GM12878 (cell line): ENCODE results near the gene POU2F3. TPM values are rescaled to one million over a fixed set of nuclear protein-coding genes. Genes with fewer than 3 reads are reported as not detected.

Source experiments
- ATAC-seq: fragments of 200-7000 bp; cut with Tn5 transposase; 3 replicates; pipeline ENCODE4 v1.9.1; 2020; ENCODE audit warnings: mild to moderate bottlenecking, moderate library complexity
- BruUV-seq: library from RNA; stranded (reverse); fragments of 400-500 nt; replicated peaks from 2 replicates; lab custom pipeline; 2021; lab: Mats Ljungman, UMichigan
- CTCF ChIA-PET: fragments of 300-600 bp; sonication (Branson Sonifier 250); formaldehyde crosslinking; extraction: SDS; loops from one replicate; lab custom pipeline; 2021; ENCODE audit warnings: inconsistent platforms; lab: Yijun Ruan, JAX
- POLR2A ChIA-PET: fragments of 350-600 bp; formaldehyde crosslinking; extraction: SDS; loops from one replicate; lab custom pipeline; 2021; ENCODE audit warnings: inconsistent platforms; lab: Charles Lee
- RAD21 ChIA-PET: fragments of 300-600 bp; sonication (Branson Sonifier 250); formaldehyde crosslinking; loops from one replicate; lab custom pipeline; 2023; ENCODE audit warnings: antibody characterized with exemption; ENCODE audit not compliant: unreplicated experiment; lab: Charles Lee
- SMC1A ChIA-PET: fragments of 300-600 bp; sonication (Branson Sonifier 250); formaldehyde crosslinking; loops from one replicate; lab custom pipeline; 2023; ENCODE audit not compliant: unreplicated experiment, uncharacterized antibody; lab: Charles Lee
- DNase-seq: peaks from one replicate; pipeline ENCODE4 v3.0.0-alpha.2; 2011; ENCODE audit warnings: low read depth, low spot score
- FAIRE-seq: peaks from 3 replicates; lab custom pipeline; 2011; peaks lifted over from hg19 to GRCh38; lab: Jason Lieb, UNC
- H2AFZ ChIP-seq: 2 replicates; pipeline ENCODE4 v1.6.0; 2011; ENCODE audit warnings: low read depth, low read length, control low read depth; ENCODE audit not compliant: control insufficient read depth
- H3K27ac ChIP-seq: 2 replicates; pipeline ENCODE4 v1.5.1; 2011; ENCODE audit warnings: control low read depth; ENCODE audit not compliant: control insufficient read depth, insufficient read depth
- H3K27me3 ChIP-seq, 2 experiments: replicated peaks in 1 of 2; 2 replicates each; pipeline versions ENCODE4 v1.6.0 to v1.6.1; 2011; ENCODE audit warnings: low read length in 1 of 2; ENCODE audit not compliant: control insufficient read depth in 2 of 2, insufficient read depth in 2 of 2
- H3K36me3 ChIP-seq, 2 experiments: 2 replicates each; pipeline ENCODE4 v1.5.1; 2011; ENCODE audit warnings: low read length in 1 of 2; ENCODE audit not compliant: control insufficient read depth in 2 of 2, insufficient read depth in 2 of 2
- H3K4me1 ChIP-seq: 2 replicates; pipeline ENCODE4 v1.6.1; 2011; ENCODE audit warnings: mild to moderate bottlenecking, low read length, moderate library complexity, mixed read lengths; ENCODE audit not compliant: control insufficient read depth, insufficient read depth
- H3K4me2 ChIP-seq: 2 replicates; pipeline ENCODE4 v1.6.0; 2011; ENCODE audit warnings: control low read depth; ENCODE audit not compliant: control insufficient read depth, insufficient read depth
- H3K4me3 ChIP-seq: fragments of 200-600 bp; sonication (generic); 2 replicates; pipeline ENCODE4 v1.5.1; 2016
- H3K79me2 ChIP-seq: 2 replicates; pipeline ENCODE4 v1.6.0; 2011; ENCODE audit warnings: low read length; ENCODE audit not compliant: control insufficient read depth, insufficient read depth
- H3K9ac ChIP-seq: 2 replicates; pipeline ENCODE4 v1.8.0; 2011; ENCODE audit warnings: low read length, control low read depth, mixed read lengths; ENCODE audit not compliant: control insufficient read depth, insufficient read depth
- H3K9me3 ChIP-seq: replicated peaks from 3 replicates; pipeline ENCODE4 v1.5.1; 2011; ENCODE audit warnings: mild to moderate bottlenecking, low read length; ENCODE audit not compliant: control insufficient read depth, insufficient read depth
- H4K20me1 ChIP-seq: 2 replicates; pipeline ENCODE4 v1.6.0; 2011; ENCODE audit not compliant: control insufficient read depth, insufficient read depth
- CREM ChIP-seq: IDR thresholded peaks from 2 replicates; pipeline ENCODE4 v1.6.1; 2014; ENCODE audit warnings: antibody characterized with exemption, low read depth
- HDGF ChIP-seq: fragments of 450-650 bp; IDR thresholded peaks from 2 replicates; pipeline ENCODE4 v1.6.1; 2016; ENCODE audit warnings: antibody characterized with exemption
- IRF3 ChIP-seq: fragments of 450-650 bp; IDR thresholded peaks from 2 replicates; pipeline ENCODE4 v1.6.1; 2014; ENCODE audit warnings: mild to moderate bottlenecking
- YBX1 ChIP-seq: fragments of 450-650 bp; IDR thresholded peaks from 2 replicates; pipeline ENCODE4 v1.6.1; 2016; ENCODE audit warnings: antibody characterized with exemption
- in situ Hi-C: fragments of 300-500 bp; cut with MboI; formaldehyde crosslinking; loops from 9 replicates; pipeline ENCODE4 v1.14.3; 2018; ENCODE audit warnings: mixed read lengths
- intact Hi-C: fragments of 100-400 bp; cut with micrococcal nuclease; formaldehyde crosslinking; loops from one replicate; pipeline ENCODE4 v1.14.2; 2022; ENCODE audit not compliant: unreplicated experiment
- polyA plus RNA-seq, 11 experiments: library from polyadenylated mRNA; depleted of rRNA in 4 of 11; unstranded in 6 of 11; stranded (reverse) in 5 of 11; fragments of >200 nt; fragmentation: Nextera tagmentation in 4 of 11; fragmentation: Illumina TruSeq in 1 of 11; extraction: Ambion mirVana in 4 of 11; extraction: Trizol in 1 of 11; gene quantifications; 1 replicate in 1 of 11; 2 replicates in 10 of 11; pipeline versions ENCODE4 v1.2.1 to v1.2.3, GENCODE V29; 2011 to 2016; ENCODE audit warnings: inconsistent platforms in 2 of 11, missing spikeins in 2 of 11, low read depth in 1 of 11
- small RNA-seq: library from RNA; depleted of rRNA; stranded (forward); fragments of <200 nt; gene quantifications from one replicate; pipeline ENCODE3, GENCODE V24; 2014
- total RNA-seq, 4 experiments: library from RNA; depleted of rRNA in 3 of 4; stranded (reverse); fragments of >200 nt in 3 of 4; fragmentation: Illumina TruSeq in 1 of 4; extraction: Trizol in 1 of 4; gene quantifications; 2 replicates each; pipeline versions ENCODE4 v1.2.1 to v1.2.3, GENCODE V29; 2013 to 2021

POU2F3 gene
- total and polyA plus RNA-seq, 10 of the 15 experiments (the other 5 are each of a cell fraction or from before 2014, with no cell fraction given), result 0.09 to 4.4 (median 0.33) TPM

- H3K27ac ChIP-seq, result no peak overlapping the region
- no peak overlapping the region for H3K4me3 ChIP-seq
- H3K4me1 ChIP-seq, result no peaks in the 10 kb centered on the region
- no peaks in the 10 kb centered on the region; the same call in 2 of the 3 replicates for H3K9me3 ChIP-seq
- intact Hi-C loops, result no loop called here
- no peak overlapping the region for H3K4me2 ChIP-seq
- no peak for FAIRE-seq
- ChIA-PET POLR2A (no interaction called here), CTCF (interaction anchor here (1.4 to 1.6 kb wide), 2 partner anchors 10 to 31 kb away, joined by 6 read pairs; no protein-coding TSS in a partner anchor), RAD21 (no interaction called here), SMC1A (interaction anchor here (1.1 to 1.4 kb wide), 4 partner anchors 9 to 36 kb away, joined by 3 to 5 read pairs (median 4); no protein-coding TSS in a partner anchor)
- no peaks in the 10 kb centered on the region for H3K27me3 ChIP-seq
- ATAC-seq, result no peak
- no peaks in the 10 kb centered on the region for H3K36me3 ChIP-seq
- H3K9ac ChIP-seq, result no peak overlapping the region
- H3K79me2 ChIP-seq, result no peaks in the 10 kb centered on the region; the same call in 1 of the 2 replicates
- TF ChIP-seq HDGF (no peak), CREM (no peak), YBX1 (no peak), IRF3 (no peak)
- in situ Hi-C loops, result no loop called here
- no peaks in the 10 kb centered on the region for H4K20me1 ChIP-seq
- no peak overlapping the region for H2AFZ ChIP-seq
- no TSS peak for BruUV-seq
- DNase-seq, result no peak
Observed at GRCh38 chr11:120365512-120365911, 125.6 kb downstream of the POU2F3 start.

Small RNAs within 50 kb of the gene (small RNA-seq; reads per million reads assigned to genes)
- gene RF00100, result 266 reads per million, percentile 99 among the genes with 10 or more reads in this experiment

Other genes with a start within 250 kb of the POU2F3 start
- not detected in 2 replicates for gene TRIM29, start 102.0 kb upstream of the POU2F3 start, total RNA-seq (2014; rRNA removed)
- not detected in 2 replicates for gene TRIM29, start 102.0 kb upstream of the POU2F3 start, total RNA-seq (2014; rRNA removed; fragmentation: Illumina TruSeq; extraction: Trizol)
- gene TRIM29, start 102.0 kb upstream of the POU2F3 start, total RNA-seq (2021), result not detected in 2 replicates
- 0.37 TPM in 1 of 2 replicates, not detected in the other for gene TRIM29, start 102.0 kb upstream of the POU2F3 start, polyA plus RNA-seq (2011; rRNA removed)
- gene TRIM29, start 102.0 kb upstream of the POU2F3 start, polyA plus RNA-seq (2014; fragmentation: Illumina TruSeq; extraction: Trizol), result 0.10 and 0.76 TPM in 2 replicates
- gene TRIM29, start 102.0 kb upstream of the POU2F3 start, polyA plus RNA-seq (2014; fragmentation: Nextera tagmentation; extraction: Ambion mirVana), result not detected
- 0.04 and 0.08 TPM in 2 replicates for gene TRIM29, start 102.0 kb upstream of the POU2F3 start, polyA plus RNA-seq (2014; rRNA removed)
- gene TRIM29, start 102.0 kb upstream of the POU2F3 start, polyA plus RNA-seq (2016; fragmentation: Nextera tagmentation; extraction: Ambion mirVana), result under 1 TPM; 0.26 to 0.67 TPM
- gene OAF, start 29.1 kb upstream of the POU2F3 start, total RNA-seq (2014; rRNA removed), result 1.5 and 1.8 TPM in 2 replicates
- gene OAF, start 29.1 kb upstream of the POU2F3 start, total RNA-seq (2014; rRNA removed; fragmentation: Illumina TruSeq; extraction: Trizol), result 0.55 and 1.0 TPM in 2 replicates
- 1.5 and 2.0 TPM in 2 replicates for gene OAF, start 29.1 kb upstream of the POU2F3 start, total RNA-seq (2021)
- 2.5 and 4.7 TPM in 2 replicates for gene OAF, start 29.1 kb upstream of the POU2F3 start, polyA plus RNA-seq (2011; rRNA removed)
- 0.51 and 0.55 TPM in 2 replicates for gene OAF, start 29.1 kb upstream of the POU2F3 start, polyA plus RNA-seq (2014; fragmentation: Illumina TruSeq; extraction: Trizol)
- gene OAF, start 29.1 kb upstream of the POU2F3 start, polyA plus RNA-seq (2014; fragmentation: Nextera tagmentation; extraction: Ambion mirVana), result under 1 TPM; 0.10 to 0.22 TPM
- 1.5 and 1.6 TPM in 2 replicates for gene OAF, start 29.1 kb upstream of the POU2F3 start, polyA plus RNA-seq (2014; rRNA removed)
- 1 to 10 TPM in 1 of 2 experiments, under 1 TPM in 1; 0.24 to 1.1 TPM for gene OAF, start 29.1 kb upstream of the POU2F3 start, polyA plus RNA-seq (2016; fragmentation: Nextera tagmentation; extraction: Ambion mirVana)
- gene TLCD5, start 85.2 kb downstream of the POU2F3 start, total RNA-seq (2014; rRNA removed), result 2.6 and 3.7 TPM in 2 replicates
- gene TLCD5, start 85.2 kb downstream of the POU2F3 start, total RNA-seq (2014; rRNA removed; fragmentation: Illumina TruSeq; extraction: Trizol), result 3.0 and 3.1 TPM in 2 replicates
- 3.1 and 3.5 TPM in 2 replicates for gene TLCD5, start 85.2 kb downstream of the POU2F3 start, total RNA-seq (2021)
- gene TLCD5, start 85.2 kb downstream of the POU2F3 start, polyA plus RNA-seq (2011; rRNA removed), result 13.3 and 15.7 TPM in 2 replicates
- gene TLCD5, start 85.2 kb downstream of the POU2F3 start, polyA plus RNA-seq (2014; fragmentation: Illumina TruSeq; extraction: Trizol), result 3.2 and 4.7 TPM in 2 replicates
- gene TLCD5, start 85.2 kb downstream of the POU2F3 start, polyA plus RNA-seq (2014; fragmentation: Nextera tagmentation; extraction: Ambion mirVana), result 1 to 10 TPM; 2.4 to 3.1 TPM
- gene TLCD5, start 85.2 kb downstream of the POU2F3 start, polyA plus RNA-seq (2014; rRNA removed), result 4.6 and 5.6 TPM in 2 replicates
- gene TLCD5, start 85.2 kb downstream of the POU2F3 start, polyA plus RNA-seq (2016; fragmentation: Nextera tagmentation; extraction: Ambion mirVana), result 1 to 10 TPM; 2.8 to 4.4 TPM
- 24.0 and 28.5 TPM in 2 replicates for gene ARHGEF12, start 96.3 kb downstream of the POU2F3 start, total RNA-seq (2014; rRNA removed)
- 39.4 and 39.5 TPM in 2 replicates for gene ARHGEF12, start 96.3 kb downstream of the POU2F3 start, total RNA-seq (2014; rRNA removed; fragmentation: Illumina TruSeq; extraction: Trizol)
- gene ARHGEF12, start 96.3 kb downstream of the POU2F3 start, total RNA-seq (2021), result 36.5 and 40.8 TPM in 2 replicates
- 23.9 and 28.4 TPM in 2 replicates for gene ARHGEF12, start 96.3 kb downstream of the POU2F3 start, polyA plus RNA-seq (2011; rRNA removed)
- gene ARHGEF12, start 96.3 kb downstream of the POU2F3 start, polyA plus RNA-seq (2014; fragmentation: Illumina TruSeq; extraction: Trizol), result 30.3 and 35.0 TPM in 2 replicates
- 1 to 10 TPM; 2.7 to 3.6 TPM for gene ARHGEF12, start 96.3 kb downstream of the POU2F3 start, polyA plus RNA-seq (2014; fragmentation: Nextera tagmentation; extraction: Ambion mirVana)
- gene ARHGEF12, start 96.3 kb downstream of the POU2F3 start, polyA plus RNA-seq (2014; rRNA removed), result 15.8 and 17.9 TPM in 2 replicates
- 10 to 100 TPM; 14.8 to 14.9 TPM for gene ARHGEF12, start 96.3 kb downstream of the POU2F3 start, polyA plus RNA-seq (2016; fragmentation: Nextera tagmentation; extraction: Ambion mirVana)